Neuron (in vitro differentiated cells): ENCODE results near the gene CLDN20.

Experiments used
- H2AFZ ChIP-seq: one replicate; pipeline ENCODE4 v1.6.1; 2013; ENCODE audit warnings: low read depth, mild to moderate bottlenecking, inconsistent platforms, low read length, moderate library complexity
- H3K27me3 ChIP-seq: one replicate; pipeline ENCODE4 v1.6.1; 2013; ENCODE audit warnings: low read length; ENCODE audit not compliant: insufficient read depth
- H3K36me3 ChIP-seq: one replicate; pipeline ENCODE4 v1.6.1; 2013; ENCODE audit warnings: low read length; ENCODE audit not compliant: insufficient read depth
- H3K4me1 ChIP-seq: one replicate; pipeline ENCODE4 v1.6.1; 2013; ENCODE audit warnings: low read length; ENCODE audit not compliant: insufficient read depth
- H3K4me3 ChIP-seq: 2 replicates; pipeline ENCODE4 v1.5.1; 2013; ENCODE audit warnings: mild to moderate bottlenecking, low read length, moderate library complexity
- H3K9me3 ChIP-seq: one replicate; pipeline ENCODE4 v1.6.1; 2013; ENCODE audit warnings: low read length

Gene CLDN20

GRCh38 chr6:155232848-155233247, 31.0 kb upstream of the CLDN20 start:
- Histone ChIP-seq H3K36me3 (peaks cover 5% of the 10 kb centered on the region), H3K27me3 (no peaks in the 10 kb centered on the region), H3K4me3 (no peak overlapping the region), H3K9me3 (peaks cover 20% of the 10 kb centered on the region), H3K4me1 (no peaks in the 10 kb centered on the region), H2AFZ (no peak overlapping the region)

GRCh38 chr6:155234167-155234566, 29.6 kb upstream of the CLDN20 start:
- no peak overlapping the region for H2AFZ ChIP-seq
- peaks cover 20% of the 10 kb centered on the region for H3K9me3 ChIP-seq
- H3K27me3 ChIP-seq: no peaks in the 10 kb centered on the region
- no peak overlapping the region for H3K4me3 ChIP-seq
- H3K4me1 ChIP-seq: no peaks in the 10 kb centered on the region
- H3K36me3 ChIP-seq: peaks cover 7% of the 10 kb centered on the region

GRCh38 chr6:155234687-155235086, 29.1 kb upstream of the CLDN20 start:
- peaks cover 20% of the 10 kb centered on the region for H3K9me3 ChIP-seq
- no peaks in the 10 kb centered on the region for H3K4me1 ChIP-seq
- H3K4me3 ChIP-seq: no peak overlapping the region
- H3K36me3 ChIP-seq: peaks cover 9% of the 10 kb centered on the region
- H3K27me3 ChIP-seq: no peaks in the 10 kb centered on the region
- no peak overlapping the region for H2AFZ ChIP-seq

- Histone ChIP-seq H2AFZ (no peak overlapping the region), H3K9me3 (peaks cover 17% of the 10 kb centered on the region), H3K4me1 (no peaks in the 10 kb centered on the region), H3K4me3 (no peak overlapping the region), H3K27me3 (no peaks in the 10 kb centered on the region), H3K36me3 (peaks cover 13% of the 10 kb centered on the region)
Observed at GRCh38 chr6:155235087-155235486, 28.7 kb upstream of the CLDN20 start.

- H3K27me3 ChIP-seq: no peaks in the 10 kb centered on the region
- H3K36me3 ChIP-seq: peaks cover 22% of the 10 kb centered on the region
Observed at GRCh38 chr6:155237613-155238012, 26.2 kb upstream of the CLDN20 start.

GRCh38 chr6:155240905-155241600, 22.8 kb upstream of the CLDN20 start:
- Histone ChIP-seq H3K4me3 (no peak overlapping the region), H3K4me1 (no peaks in the 10 kb centered on the region), H2AFZ (no peak overlapping the region), H3K36me3 (peaks cover 40% of the 10 kb centered on the region), H3K27me3 (no peaks in the 10 kb centered on the region), H3K9me3 (peaks cover 10% of the 10 kb centered on the region)

More at GRCh38 chr6:155237613-155238012, 26.2 kb upstream of the CLDN20 start:
- H3K4me3 ChIP-seq: no peak overlapping the region
- peaks cover 14% of the 10 kb centered on the region for H3K9me3 ChIP-seq
- no peak overlapping the region for H2AFZ ChIP-seq
- H3K4me1 ChIP-seq: no peaks in the 10 kb centered on the region

- Histone ChIP-seq H3K9me3 (peaks cover 8% of the 10 kb centered on the region), H3K27me3 (no peaks in the 10 kb centered on the region), H2AFZ (no peak overlapping the region), H3K4me3 (no peak overlapping the region), H3K4me1 (no peaks in the 10 kb centered on the region), H3K36me3 (peaks cover 47% of the 10 kb centered on the region)
Observed at GRCh38 chr6:155241966-155242365, 21.8 kb upstream of the CLDN20 start.

GRCh38 chr6:155244434-155244833, 19.4 kb upstream of the CLDN20 start:
- peaks cover 58% of the 10 kb centered on the region for H3K36me3 ChIP-seq
- H3K27me3 ChIP-seq: no peaks in the 10 kb centered on the region
- no peak overlapping the region for H3K4me3 ChIP-seq
- no peaks in the 10 kb centered on the region for H3K9me3 ChIP-seq
- H2AFZ ChIP-seq: no peak overlapping the region
- H3K4me1 ChIP-seq: no peaks in the 10 kb centered on the region

- Histone ChIP-seq H3K27me3 (no peaks in the 10 kb centered on the region), H3K9me3 (no peaks in the 10 kb centered on the region), H3K4me3 (no peak overlapping the region), H2AFZ (no peak overlapping the region), H3K4me1 (no peaks in the 10 kb centered on the region), H3K36me3 (peaks cover 59% of the 10 kb centered on the region)
Observed at GRCh38 chr6:155245193-155245592, 18.6 kb upstream of the CLDN20 start.

GRCh38 chr6:155245831-155246230, 18.0 kb upstream of the CLDN20 start:
- Histone ChIP-seq H3K36me3 (peaks cover 61% of the 10 kb centered on the region), H3K4me3 (no peak overlapping the region), H2AFZ (no peak overlapping the region), H3K4me1 (no peaks in the 10 kb centered on the region), H3K9me3 (no peaks in the 10 kb centered on the region), H3K27me3 (no peaks in the 10 kb centered on the region)

- H2AFZ ChIP-seq: no peak overlapping the region
- peaks cover 65% of the 10 kb centered on the region for H3K36me3 ChIP-seq
- H3K4me1 ChIP-seq: no peaks in the 10 kb centered on the region
- no peaks in the 10 kb centered on the region for H3K27me3 ChIP-seq
- H3K9me3 ChIP-seq: no peaks in the 10 kb centered on the region
- H3K4me3 ChIP-seq: no peak overlapping the region
Observed at GRCh38 chr6:155246825-155247224, 17.0 kb upstream of the CLDN20 start.

GRCh38 chr6:155247618-155248007, 16.2 kb upstream of the CLDN20 start:
- H3K27me3 ChIP-seq: no peaks in the 10 kb centered on the region
- peaks cover 71% of the 10 kb centered on the region for H3K36me3 ChIP-seq
- no peaks in the 10 kb centered on the region for H3K9me3 ChIP-seq
- H3K4me1 ChIP-seq: no peaks in the 10 kb centered on the region
- no peak overlapping the region for H2AFZ ChIP-seq
- H3K4me3 ChIP-seq: no peak overlapping the region

GRCh38 chr6:155248008-155249001, 15.5 kb upstream of the CLDN20 start:
- no peaks in the 10 kb centered on the region for H3K27me3 ChIP-seq
- peaks cover 78% of the 10 kb centered on the region for H3K36me3 ChIP-seq
- H2AFZ ChIP-seq: no peak overlapping the region
- H3K4me3 ChIP-seq: no peak overlapping the region
- no peaks in the 10 kb centered on the region for H3K4me1 ChIP-seq
- no peaks in the 10 kb centered on the region for H3K9me3 ChIP-seq
